H4 (cell line): ENCODE data around the gene MARCHF6. TPM values are rescaled to one million over a fixed set of nuclear protein-coding genes. Genes with fewer than 3 reads are reported as not detected.
"Not testable (repeated sequence)": the region's sequence is repeated elsewhere in the genome, so short reads cannot be mapped to it uniquely, and the experiment has no call there.

Source experiments
- DNase-seq: peaks from one replicate; pipeline ENCODE4 v3.0.0-alpha.2; 2015; ENCODE audit warnings: low spot score
- total RNA-seq: library from RNA; depleted of rRNA; stranded (reverse); fragments of >200 nt; shearing (Covaris generic); gene quantifications from 2 replicates; pipeline ENCODE4 v1.2.3, GENCODE V29; 2014

Gene MARCHF6
- total RNA-seq, 1 experiment from 2014 or later: 44.7 TPM

DNA sequence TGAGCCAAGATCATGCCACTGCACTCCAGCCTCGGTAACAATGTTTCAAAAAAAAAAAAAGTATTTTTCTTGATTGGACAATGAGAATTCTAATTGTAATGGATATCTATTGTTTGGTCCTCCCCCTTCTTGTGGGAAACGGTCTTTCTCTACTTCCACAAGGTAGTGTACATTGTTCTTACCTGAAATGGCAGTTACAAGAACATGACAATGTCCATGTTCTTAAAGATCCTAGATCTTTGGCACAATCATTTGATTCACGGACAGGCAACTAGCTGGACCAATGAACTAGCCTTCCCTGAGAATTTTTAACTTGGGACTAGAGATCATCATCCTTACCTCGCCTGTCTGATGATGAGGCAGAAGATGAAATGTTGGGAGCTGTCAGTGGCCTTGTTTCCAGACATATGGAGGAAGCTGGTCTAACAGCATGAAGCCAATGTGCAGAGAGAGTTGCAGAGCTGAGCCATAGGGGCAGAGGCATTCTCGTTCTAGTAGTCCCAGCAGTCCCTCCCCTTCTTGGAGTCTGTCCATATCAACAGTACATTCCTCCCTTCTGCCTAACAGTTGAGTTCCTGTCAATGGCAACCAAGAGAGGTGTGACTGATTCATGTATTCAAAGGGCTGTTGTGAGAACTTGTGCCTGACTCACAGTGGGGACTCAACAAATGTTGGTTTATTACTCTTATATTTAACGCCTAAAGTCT lies 2.1 kb upstream of the MARCHF6 start:
- no peak for DNase-seq

DNA sequence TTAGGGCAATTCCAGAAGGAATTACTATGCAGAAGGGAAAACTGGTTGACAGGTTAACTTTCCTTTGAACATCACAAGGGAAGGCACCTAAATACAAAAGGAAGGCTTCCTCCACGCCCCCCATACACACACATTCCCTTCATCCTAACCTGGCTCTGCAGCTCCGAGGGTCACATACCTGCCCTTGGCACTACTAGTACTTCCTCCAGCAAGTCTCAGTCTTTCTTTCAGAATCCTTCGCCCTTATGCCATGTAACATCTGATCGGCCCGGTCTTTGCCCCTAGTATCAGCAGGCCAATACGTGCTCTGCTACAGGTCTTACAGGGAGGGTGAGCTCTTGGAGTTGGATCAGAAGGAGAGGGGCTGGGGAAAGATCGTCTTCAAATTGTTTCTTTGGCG lies 1.6 kb upstream of the MARCHF6 start:
- DNase-seq: no peak

DNA sequence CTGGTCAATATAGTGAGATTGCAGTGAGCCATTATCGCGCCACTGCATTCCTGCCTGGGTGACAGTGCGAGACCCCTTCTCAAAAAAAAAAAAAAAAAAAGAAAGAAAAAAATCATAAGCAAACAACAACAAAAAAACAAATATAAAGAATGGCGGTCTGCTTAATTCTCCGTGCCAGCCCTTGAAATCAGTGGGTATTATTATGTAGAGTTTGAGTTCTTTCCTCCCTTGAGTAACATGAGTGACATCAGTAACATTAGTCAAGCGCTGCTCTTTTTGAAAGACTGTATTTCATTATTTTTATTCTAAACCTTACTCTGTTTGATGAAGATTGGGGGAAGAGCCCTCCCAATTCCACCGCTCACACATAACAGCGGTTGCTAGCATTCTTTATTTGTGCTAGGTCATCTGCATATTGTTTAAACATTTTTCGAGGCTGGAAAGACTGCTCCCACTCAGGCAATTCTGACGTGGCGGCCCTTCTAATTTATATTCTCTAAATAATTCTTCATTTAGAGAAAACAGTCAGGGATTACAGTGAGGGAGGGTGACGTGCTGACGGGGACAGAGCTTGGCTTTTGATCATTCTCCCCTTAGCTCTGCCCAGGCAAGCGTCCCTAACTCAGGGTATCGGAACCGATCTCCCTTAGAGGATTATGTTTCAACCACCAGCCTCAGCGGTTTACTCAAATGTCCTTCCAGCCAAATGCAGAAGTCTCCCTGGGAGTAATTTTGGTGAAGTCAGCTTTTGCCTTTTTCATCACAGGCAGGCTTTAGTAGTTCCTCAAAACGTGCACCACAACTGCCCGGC lies 860 bp upstream of the MARCHF6 start:
- peak; percentile 47 for DNase-seq

DNA sequence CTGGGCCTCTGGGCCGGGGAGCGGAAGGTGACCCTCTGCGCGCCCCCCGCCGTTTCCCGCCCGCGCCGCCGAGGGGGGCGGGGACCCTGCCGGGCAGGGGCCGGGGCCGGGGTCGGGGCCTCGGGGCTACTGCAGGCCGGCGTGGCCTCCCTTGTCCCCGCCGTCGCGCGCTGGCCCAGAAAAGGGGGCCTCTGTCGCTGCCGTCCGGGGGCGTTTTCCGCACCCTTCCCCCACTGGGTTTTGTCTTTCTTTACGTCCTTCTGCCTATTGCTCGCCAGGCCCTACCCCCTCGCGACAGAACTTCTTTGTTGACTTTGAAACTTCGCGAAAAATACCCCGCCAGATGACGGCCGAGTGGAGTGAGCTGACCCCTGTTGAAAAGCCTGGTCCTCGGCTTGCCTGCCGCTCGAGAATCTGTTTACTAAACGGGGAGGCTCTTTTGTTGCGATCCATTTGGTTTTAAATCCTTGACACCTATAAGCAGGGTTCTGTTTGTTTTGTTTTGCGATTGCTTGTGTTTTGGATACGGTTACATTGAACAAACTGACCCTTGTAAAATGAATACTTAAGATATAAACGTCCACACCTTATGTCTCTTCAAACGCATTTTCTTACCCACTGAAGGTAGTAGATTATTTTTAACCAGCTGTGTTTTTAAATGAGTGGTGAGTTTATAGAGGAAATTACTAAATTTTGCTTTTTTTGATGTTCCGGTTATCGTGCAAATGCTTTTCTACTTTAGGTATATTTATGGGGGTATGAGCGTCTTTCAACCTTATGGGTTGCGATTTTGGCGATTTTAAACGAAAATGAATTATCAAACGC lies 765 bp downstream of the MARCHF6 start:
- peak; percentile 53 for DNase-seq

DNA sequence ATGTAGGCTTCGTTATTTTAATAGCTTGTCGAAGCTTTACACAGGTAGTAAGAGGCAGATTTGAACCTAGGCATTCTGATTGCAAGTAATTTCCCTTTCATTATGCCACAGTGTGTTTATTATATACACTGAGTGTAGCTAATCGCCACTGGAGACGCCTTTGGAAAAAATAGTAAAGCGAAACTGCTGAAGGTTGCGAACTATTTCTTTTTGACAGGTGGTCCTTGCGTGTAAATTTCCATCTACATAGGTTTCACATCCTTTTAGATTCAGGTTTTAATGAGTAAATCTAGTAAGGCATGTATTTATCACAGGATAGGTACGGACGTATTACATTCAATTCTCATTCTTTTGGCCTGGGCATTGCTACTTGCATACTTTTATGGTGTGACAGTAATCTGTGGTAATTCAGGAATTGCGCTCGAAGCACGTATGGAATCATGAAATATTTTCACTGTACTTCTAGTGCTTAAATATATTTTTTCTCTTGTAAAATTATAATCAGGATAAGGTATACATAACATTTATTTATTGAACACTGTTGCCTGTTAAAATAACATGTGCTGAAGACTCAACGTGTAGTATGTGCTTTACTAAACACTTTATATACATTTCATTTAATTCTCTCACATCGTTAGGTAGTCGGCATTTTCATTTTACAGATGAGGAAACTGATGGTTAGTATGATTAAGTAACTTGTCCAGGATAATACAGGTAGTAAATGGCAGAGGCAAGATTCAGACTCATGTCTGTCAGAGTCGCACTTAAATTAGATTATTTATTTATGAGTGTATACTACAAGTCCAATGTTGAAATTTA lies 1.8 kb downstream of the MARCHF6 start:
- DNase-seq: no peak

DNA sequence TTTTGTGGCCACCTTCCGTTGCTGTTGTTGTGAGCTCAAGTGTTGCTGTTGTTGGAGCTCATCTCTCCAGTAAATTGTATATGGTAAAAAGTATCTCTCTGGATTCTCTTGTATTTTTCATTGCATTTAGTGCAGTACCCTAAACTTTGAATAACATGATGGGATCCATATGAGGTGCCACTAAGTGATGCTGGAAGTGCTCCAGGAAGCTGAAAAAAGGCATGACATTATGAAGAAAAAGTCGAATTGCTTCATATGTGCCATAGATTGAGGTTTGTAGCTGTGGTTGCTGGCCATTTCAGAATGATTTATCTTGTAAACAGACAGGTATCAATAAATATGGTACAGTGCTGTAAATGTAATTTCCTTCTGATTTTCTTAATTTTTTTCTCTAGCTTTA lies 5.5 kb downstream of the MARCHF6 start:
- no peak for DNase-seq

DNA sequence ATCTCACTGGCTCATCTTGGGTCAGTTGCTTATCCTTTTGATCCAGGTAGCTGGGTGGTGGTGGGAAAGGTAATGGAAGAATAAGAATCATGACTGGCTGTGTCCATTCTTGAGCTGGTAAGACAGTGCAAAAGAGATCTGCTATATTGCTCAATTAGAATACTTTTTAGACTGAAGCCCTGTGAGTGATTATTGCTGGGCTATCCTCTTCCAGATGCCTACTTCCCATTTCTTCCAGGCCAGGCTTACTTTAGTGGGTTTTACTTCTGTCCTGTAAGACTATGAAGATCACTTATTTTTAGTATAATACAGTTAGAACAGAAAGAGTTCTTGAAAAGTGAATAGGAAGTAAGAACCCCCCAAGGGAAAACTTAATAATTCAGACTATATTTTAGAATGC lies 7.2 kb downstream of the MARCHF6 start:
- DNase-seq: no peak

DNA sequence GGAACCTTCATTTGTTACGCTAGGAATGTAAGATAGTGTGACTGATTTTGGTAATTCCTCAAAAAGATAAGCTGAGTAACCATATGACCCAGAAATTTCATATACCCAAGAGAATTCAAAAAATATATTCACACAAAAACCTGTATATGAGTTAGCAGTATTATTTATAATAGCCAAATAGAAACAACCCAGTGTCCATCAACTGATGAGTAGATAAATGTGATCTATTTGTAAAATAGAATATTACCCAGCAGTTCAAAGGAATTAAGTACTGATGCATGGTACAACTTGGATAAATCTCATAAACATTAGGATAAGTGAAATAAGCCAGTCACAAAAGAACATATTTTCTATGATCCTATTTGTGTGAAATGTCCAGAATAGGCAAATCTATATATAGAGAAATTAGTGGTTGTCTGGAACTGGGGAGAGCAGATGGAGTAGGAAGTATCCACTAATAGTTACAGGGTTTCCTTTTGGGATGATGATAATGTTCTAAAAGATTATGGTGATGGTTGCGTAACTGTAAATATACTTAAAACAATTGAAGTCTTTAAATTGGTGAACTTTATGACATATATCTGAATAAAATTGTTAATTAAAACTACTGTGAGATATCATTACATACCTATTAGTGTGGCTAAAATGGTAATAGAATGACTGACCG lies 10.2 kb downstream of the MARCHF6 start:
- no peak for DNase-seq

DNA sequence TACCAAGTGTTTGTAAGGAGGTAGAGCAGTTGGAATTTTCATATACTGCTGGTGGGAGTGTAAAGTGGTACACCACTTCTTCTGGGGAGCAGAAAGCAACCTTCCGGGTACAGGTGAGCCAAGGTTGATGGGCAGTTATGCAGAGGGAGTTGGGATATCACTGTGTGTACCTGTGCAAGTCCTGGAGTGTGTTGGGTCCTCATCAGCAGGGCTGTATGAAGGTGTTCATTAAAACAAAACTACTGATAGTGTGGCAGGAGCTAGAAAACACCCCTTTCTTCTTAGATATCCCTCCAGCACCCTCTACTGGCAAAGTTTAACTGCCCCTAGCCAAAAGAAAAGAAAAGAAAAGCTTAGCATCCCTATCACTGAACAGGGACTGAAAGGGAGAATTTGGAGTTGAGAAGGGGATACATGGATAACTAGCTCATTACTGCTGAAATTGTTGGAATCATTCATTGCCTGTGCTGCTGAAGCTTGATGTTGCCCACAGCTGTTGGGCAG lies 10.7 kb downstream of the MARCHF6 start:
- no peak for DNase-seq

DNA sequence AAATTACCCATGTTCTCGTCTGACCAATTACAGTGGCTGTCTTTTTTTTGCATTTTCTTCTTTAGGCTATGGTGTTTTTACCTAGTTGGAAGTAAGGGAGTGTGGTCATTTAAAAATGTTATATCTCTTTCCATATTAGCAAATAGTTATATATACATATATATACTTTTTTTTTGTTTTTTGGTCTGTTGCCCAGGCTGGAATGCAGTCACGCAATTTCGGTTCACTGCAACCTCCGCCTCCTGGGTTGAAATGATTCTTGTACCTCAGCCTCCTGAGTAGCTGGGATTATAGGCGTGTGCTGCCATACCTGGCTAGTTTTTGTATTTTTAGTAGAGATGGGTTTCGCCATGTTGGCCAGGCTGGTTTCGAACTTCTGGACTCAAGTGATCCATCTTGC lies 12.3 kb downstream of the MARCHF6 start:
- no peak for DNase-seq

DNA sequence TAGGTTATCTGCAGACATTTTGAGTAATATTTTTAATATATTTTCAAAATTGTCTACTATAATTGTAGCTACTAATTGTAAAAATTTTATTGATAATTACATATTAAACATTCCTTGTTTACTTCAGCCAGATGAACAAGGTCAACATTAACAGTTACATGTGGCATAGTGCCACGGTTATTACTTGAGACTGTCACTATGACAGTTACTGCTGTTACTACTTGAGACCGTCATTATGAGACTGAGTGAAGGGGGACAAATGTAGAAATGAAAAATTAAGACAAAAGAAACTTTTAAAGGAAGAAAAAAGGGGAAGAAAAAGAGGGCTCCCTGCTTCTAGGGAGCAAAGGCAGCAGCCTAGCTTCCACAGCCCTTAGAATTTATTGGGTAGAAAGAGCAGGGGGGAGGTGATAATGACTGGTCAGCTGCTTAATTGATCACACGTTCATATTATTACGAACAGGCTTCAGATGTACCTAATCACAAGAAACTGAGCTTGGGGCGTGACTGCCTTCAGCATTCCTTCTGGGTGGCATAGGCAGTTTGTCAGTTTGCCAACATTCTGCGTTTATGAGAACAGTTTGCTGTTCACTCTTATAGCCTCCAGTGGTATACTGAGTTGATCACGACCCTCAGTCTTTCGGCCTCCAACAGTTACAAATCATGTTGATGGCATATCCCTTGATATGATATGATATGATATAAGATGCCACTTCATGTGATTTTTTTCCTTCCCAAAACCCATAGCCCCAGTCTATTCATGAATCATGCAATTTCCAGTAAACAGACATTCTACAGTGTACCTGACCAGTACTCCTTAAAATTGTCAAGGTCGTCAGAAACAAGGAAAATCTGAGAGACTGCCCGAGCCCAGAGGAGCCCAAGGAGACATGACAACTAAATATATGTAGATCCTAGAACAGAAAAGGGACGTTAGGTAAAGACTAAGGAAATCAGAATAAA lies 13.1 kb downstream of the MARCHF6 start:
- DNase-seq: peak; percentile 51

DNA sequence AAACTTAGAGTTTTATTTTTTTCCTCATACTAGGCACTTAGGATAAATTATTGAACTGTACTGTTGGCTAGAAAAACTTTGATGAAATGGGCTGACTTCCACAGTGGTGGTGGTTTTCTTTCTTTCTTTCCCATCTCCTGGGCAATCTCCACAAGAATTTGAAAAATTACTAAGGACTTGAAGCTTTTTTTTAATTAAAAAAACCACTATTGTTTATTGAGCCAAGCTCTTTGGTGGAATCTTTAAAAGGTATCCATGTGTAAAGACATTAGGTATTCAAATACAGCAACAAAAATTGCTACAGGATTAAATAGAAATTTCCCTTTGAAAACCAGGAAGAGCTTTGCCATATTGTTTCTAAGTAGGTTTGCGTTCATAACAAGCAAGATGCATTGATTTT lies 14.1 kb downstream of the MARCHF6 start:
- no peak for DNase-seq

DNA sequence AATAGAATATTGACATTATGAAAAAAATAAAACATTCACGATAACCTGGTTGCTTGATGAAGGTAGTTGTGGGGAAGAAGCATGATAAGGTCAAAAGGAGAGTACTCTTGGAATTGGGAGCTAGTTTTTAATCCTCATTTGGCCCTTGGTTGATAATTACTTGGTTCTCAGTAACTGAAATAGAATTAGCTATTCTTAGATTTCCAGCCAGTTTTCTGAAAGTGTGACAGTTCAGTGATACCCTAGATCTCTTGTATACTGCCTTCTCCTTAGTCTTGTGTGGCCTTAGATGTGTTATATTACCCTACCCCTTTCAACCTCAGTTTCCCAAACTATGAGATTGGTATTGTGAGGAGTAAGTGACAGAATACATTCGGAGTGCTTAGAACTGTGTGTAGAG lies 17.4 kb downstream of the MARCHF6 start:
- no peak for DNase-seq

DNA sequence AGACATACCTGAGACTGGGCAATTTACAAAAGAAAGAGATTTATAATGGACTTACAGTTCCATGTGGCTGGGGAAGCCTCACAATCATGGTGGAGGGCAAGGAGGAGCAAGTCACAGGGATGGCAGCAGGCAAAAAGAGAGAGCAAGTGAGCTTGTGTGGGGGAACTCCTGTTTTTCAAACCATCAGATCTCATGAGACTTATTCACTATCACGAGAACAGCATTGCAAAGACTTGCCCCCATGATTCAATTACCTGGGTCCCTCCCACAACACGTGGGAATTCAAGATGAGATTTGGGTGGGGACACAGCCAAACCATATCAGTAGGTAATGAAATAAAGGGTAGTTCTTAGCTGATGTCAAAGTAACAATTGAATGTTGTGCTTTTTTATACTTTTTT lies 17.9 kb downstream of the MARCHF6 start:
- not testable (repeated sequence) for DNase-seq

DNA sequence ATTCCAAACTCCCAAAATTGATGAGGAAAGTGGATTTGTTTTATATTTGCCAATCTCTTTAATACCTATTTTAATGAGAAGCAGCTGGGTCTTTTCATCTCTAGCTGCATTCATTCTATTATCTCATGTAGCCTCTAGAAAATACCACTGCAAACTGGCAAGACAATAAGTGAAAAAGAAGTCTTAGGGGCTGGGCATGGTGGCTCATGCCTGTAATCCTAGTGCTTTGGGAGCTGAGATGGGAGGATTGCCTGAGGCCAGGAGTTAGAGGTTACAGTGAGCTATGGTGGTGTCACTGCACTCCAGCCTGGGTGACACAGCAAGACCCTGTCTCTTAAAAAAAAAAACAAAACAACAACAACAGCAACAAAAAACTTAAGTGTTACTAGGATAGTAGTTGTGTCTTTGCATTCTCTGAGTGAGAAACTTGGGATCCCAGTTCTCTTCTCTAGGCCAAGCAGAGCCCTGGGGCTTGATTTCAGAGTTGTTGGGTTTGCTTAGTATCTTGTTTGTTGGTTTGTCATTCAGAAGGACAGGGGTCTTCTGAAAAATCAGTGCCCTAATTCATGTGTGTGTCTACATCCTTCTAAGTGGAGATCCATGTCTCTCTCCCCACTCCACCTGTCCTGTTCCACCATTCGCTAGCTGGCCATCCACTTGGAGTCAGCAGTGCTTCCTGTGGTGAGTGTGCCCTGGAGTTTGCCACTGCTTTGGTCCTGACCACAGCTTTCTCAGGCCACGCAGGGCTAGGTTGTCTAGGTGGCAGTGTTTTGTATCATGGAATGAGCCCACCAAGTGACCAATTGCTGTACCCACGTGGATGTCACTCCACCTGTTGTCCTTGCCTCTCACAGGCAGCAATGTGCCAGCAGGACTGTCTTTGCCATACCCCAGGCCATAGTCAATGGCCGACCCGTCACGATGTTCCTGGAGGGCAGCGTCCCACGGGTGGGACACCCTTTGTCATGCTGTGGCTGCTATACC lies 19.5 kb downstream of the MARCHF6 start:
- DNase-seq: no peak

DNA sequence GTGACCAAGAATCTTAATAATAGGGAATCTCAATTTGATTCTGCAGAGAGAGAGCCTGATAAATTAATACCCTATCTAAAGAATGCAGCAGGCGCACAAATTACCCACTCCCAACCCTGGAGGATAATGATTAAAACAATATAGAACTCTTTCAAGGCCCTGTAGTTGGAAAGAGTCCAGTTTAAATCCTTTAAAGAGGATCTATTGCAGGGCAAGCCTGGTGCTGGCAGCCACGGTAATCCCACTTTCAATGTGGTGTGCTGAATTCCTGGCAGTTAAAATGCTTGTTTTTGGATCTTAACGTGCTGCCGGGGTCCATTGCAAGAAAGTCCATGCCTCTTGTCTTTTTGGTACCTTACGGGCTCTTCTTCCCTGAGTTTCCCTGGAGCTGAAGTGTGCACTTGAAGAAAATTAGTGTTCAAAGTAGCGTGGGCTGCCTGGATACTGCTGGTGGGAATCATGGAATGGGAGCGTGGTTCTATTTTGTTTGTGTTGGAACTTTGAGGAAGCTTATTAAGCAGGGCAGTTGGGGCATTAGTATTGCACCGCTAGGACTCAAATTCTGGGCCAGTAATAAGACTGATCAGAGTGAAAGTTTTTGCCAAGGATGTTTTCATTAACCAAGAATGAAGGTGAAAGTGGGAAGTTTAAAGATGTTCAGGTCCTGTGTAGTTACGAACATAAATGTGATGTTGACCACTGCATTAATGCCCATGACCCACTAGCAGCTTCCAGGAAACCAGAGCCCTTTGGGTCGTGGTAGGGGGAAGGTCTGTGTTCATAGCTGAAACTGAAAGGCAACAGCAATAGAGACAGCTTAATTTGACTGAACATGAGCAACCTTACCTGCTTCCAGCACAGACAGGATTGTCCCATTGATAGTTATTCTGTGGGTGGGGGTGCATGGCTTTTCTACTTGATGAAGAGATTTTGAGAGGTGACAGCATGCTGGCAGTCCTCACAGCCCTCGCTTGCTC lies 20.8 kb downstream of the MARCHF6 start:
- DNase-seq: no peak

DNA sequence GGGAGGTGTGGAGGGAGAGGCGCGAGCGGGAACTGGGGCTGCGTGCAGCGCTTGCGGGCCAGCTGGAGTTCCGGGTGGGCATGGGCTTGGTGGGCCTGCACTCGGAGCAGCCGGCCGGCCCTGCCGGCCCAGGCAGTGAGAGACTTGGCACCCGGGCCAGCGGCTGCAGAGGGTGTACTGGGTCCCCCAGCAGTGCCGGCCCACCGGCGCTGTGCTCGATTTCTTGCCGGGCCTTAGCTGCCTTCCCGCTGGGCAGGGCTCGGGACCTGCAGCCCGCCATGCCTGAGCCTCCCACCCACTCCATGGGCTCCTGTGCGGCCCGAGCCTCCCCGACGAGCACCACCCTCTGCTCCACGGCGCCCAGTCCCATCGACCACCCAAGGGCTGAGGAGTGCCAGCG lies 21.7 kb downstream of the MARCHF6 start:
- DNase-seq: not testable (repeated sequence)
